Cardiac fibroblast (primary cell): ENCODE measurements around the gene BDNF.

Source experiments
- DNase-seq, 2 donors: peaks; one replicate each; pipeline versions ENCODE4 v3.0.0 to v3.0.0-alpha.2; 2010; ENCODE audit warnings: low read depth in 2 of 2
- H3K4me3 ChIP-seq, 2 donors: replicated peaks in 1 of 2; 1 replicate in 1 of 2; 2 replicates in 1 of 2; pipeline ENCODE4 v1.5.1; 2011; ENCODE audit warnings: low read depth in 2 of 2, low read length in 2 of 2, mild to moderate bottlenecking in 2 of 2, moderate library complexity in 1 of 2
- TF ChIP-seq, protein P1 (sequence below): IDR thresholded peaks from one replicate; pipeline ENCODE4 v1.5.1; 2011; ENCODE audit warnings: low read depth, mild to moderate bottlenecking, low read length, inconsistent platforms

Gene BDNF

DNA sequence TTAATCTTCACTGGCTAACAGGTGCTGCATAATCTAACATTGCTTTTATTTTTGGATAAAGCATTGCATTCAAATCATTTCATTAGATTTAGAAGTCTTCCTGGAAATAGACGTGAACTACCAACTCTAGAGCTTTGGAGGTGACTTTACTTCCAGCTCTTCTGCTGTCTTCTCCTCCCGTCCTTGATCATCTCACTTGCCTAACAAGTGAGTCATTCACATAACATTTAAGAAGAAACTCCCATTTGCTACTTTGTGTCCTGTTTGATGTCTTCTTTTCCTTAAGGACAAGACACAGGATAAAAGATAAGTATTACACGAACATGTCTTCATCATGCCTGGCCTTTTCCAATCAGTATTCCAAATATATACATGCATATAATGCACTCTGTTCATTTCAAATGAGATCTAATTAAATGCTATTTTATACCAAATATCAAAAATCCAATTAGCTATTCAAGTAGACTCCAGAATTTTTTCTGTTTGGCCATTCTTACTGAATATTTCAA is 88.3 kb downstream of the BDNF start:
- TF ChIP-seq, protein P1, sequence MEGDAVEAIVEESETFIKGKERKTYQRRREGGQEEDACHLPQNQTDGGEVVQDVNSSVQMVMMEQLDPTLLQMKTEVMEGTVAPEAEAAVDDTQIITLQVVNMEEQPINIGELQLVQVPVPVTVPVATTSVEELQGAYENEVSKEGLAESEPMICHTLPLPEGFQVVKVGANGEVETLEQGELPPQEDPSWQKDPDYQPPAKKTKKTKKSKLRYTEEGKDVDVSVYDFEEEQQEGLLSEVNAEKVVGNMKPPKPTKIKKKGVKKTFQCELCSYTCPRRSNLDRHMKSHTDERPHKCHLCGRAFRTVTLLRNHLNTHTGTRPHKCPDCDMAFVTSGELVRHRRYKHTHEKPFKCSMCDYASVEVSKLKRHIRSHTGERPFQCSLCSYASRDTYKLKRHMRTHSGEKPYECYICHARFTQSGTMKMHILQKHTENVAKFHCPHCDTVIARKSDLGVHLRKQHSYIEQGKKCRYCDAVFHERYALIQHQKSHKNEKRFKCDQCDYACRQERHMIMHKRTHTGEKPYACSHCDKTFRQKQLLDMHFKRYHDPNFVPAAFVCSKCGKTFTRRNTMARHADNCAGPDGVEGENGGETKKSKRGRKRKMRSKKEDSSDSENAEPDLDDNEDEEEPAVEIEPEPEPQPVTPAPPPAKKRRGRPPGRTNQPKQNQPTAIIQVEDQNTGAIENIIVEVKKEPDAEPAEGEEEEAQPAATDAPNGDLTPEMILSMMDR: no peak
- DNase-seq: peak in 1 of 2 donors; percentile 43

DNA sequence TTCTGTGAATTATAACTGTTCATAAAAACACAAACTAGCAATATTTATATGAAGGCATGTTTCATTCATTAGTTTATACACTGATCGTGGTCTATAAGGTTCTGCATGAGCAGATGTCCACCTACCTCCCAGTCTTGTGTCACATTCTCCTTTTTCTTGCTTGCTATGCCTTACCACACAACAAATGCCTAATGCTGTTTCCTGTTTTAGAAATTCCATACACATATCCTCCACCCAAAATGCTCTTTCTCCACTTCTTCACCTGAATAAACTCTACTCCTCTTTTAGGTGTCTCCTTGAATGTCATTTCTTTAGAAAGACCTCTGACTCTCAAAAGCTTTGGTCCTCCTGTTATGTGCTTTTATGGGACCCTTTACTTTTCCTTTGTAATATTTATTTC is 88.9 kb downstream of the BDNF start:
- no peak overlapping the region for H3K4me3 ChIP-seq
- TF ChIP-seq, protein P1: no peak
- no peak for DNase-seq

More for the DNA sequence above, 88.3 kb downstream of the BDNF start:
- no peak overlapping the region for H3K4me3 ChIP-seq

GRCh38 chr11:27610946-27611345 is 89.3 kb downstream of the BDNF start:
- no peak overlapping the region for H3K4me3 ChIP-seq
- TF ChIP-seq, protein P1: no peak
- no peak for DNase-seq

DNA sequence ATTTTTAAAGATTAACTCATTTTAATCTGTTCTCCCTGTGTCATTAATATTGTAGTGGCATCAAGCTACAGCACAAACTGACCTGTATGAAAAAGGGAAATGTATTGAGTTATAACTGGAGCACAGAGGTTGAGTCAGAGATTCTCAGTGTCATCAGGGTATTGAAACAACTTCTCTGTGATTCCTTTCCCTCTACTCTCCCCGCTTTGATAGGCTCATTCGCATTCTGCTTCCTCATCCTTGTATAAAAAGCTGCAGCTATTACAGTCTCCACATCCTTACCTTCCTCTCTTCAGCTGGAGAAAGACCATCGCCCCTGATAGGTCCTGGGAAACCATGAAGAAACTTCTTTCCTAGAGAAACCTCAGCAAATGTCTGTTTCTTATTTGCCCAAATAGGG is 90.0 kb downstream of the BDNF start:
- H3K4me3 ChIP-seq: no peak overlapping the region
- TF ChIP-seq, protein P1: no peak
- DNase-seq: no peak

GRCh38 chr11:27608951-27609350 is 91.3 kb downstream of the BDNF start:
- TF ChIP-seq, protein P1: no peak
- no peak for DNase-seq
- H3K4me3 ChIP-seq: no peak overlapping the region

- no peak for DNase-seq
- no peak overlapping the region for H3K4me3 ChIP-seq
- TF ChIP-seq, protein P1: no peak
These were observed 94.8 kb downstream of the BDNF start for GRCh38 chr11:27605422-27605821.
